HG02759 (cell line): ENCODE results near the gene TTC16.
"Not testable (repeated sequence)": the region's sequence is repeated elsewhere in the genome, so short reads cannot be mapped to it uniquely, and the experiment has no call there.

Source experiments
- ATAC-seq: cut with Tn5 transposase; IDR thresholded peaks from one replicate; pipeline ENCODE4 v1.9.1; 2021; ENCODE audit warnings: mild to moderate bottlenecking, moderate library complexity; ENCODE audit not compliant: unreplicated experiment

The TTC16 gene

GRCh38 chr9:127739614-127740330, 23.9 kb downstream of the TTC16 start:
- no peak for ATAC-seq

GRCh38 chr9:127741831-127742434, 26.1 kb downstream of the TTC16 start:
- ATAC-seq, result no peak

- ATAC-seq, result no peak
Observed at GRCh38 chr9:127742435-127743088, 26.7 kb downstream of the TTC16 start.

- ATAC-seq, result no peak
Observed at GRCh38 chr9:127744398-127745110, 28.7 kb downstream of the TTC16 start.

GRCh38 chr9:127746959-127747569, 31.2 kb downstream of the TTC16 start:
- ATAC-seq, result no peak

GRCh38 chr9:127749090-127749787, 33.4 kb downstream of the TTC16 start:
- no peak for ATAC-seq

GRCh38 chr9:127751269-127752054, 35.6 kb downstream of the TTC16 start:
- no peak for ATAC-seq

GRCh38 chr9:127753148-127753547, 37.3 kb downstream of the TTC16 start:
- no peak for ATAC-seq

GRCh38 chr9:127753622-127754021, 37.7 kb downstream of the TTC16 start:
- ATAC-seq, result no peak

GRCh38 chr9:127754099-127755060, 38.5 kb downstream of the TTC16 start:
- ATAC-seq, result no peak

GRCh38 chr9:127755061-127756060, 39.5 kb downstream of the TTC16 start:
- ATAC-seq, result no peak

- no peak for ATAC-seq
Observed at GRCh38 chr9:127756233-127756632, 40.4 kb downstream of the TTC16 start.

GRCh38 chr9:127756776-127757175, 40.9 kb downstream of the TTC16 start:
- ATAC-seq, result not testable (repeated sequence)

GRCh38 chr9:127758843-127759242, 43.0 kb downstream of the TTC16 start:
- no peak for ATAC-seq

GRCh38 chr9:127761061-127761460, 45.2 kb downstream of the TTC16 start:
- ATAC-seq, result no peak

- no peak for ATAC-seq
Observed at GRCh38 chr9:127761491-127761956, 45.6 kb downstream of the TTC16 start.

- no peak for ATAC-seq
Observed at GRCh38 chr9:127762111-127762676, 46.3 kb downstream of the TTC16 start.
